HL-60 (cell line): ENCODE results near the gene OSBPL10.
"Not testable (repeated sequence)": the region's sequence is repeated elsewhere in the genome, so short reads cannot be mapped to it uniquely, and the experiment has no call there.

Experiments
- DNase-seq, 2 experiments: peaks; one replicate each; pipeline ENCODE4 v3.0.0-alpha.2; 2010 to 2020; ENCODE audit warnings: low read depth in 1 of 2, low spot score in 1 of 2
- H3K27ac ChIP-seq: fragments of 250-450 bp; sonication (Bioruptor Pico); replicated peaks from 2 replicates; pipeline ENCODE4 v1.5.1; 2020; ENCODE audit warnings: mild to moderate bottlenecking, moderate library complexity
- H3K27me3 ChIP-seq: fragments of 250-450 bp; sonication (Bioruptor Pico); 2 replicates; pipeline ENCODE4 v1.5.1; 2021; ENCODE audit warnings: mild to moderate bottlenecking, moderate library complexity; ENCODE audit not compliant: insufficient read depth, poor library complexity, severe bottlenecking
- H3K4me3 ChIP-seq: replicated peaks from 2 replicates; pipeline ENCODE4 v1.5.1; 2011; ENCODE audit warnings: mild to moderate bottlenecking, control low read depth, low read length; ENCODE audit not compliant: insufficient read depth
- GABPA ChIP-seq: IDR thresholded peaks from 2 replicates; pipeline ENCODE4 v1.6.1; 2012; ENCODE audit warnings: low read depth
- POLR2AphosphoS5 ChIP-seq: IDR thresholded peaks from 2 replicates; pipeline ENCODE4 v1.6.1; 2012; ENCODE audit warnings: low read depth
- REST ChIP-seq: IDR thresholded peaks from 2 replicates; pipeline ENCODE4 v1.6.1; 2012; ENCODE audit warnings: low read depth; ENCODE audit not compliant: insufficient replicate concordance
- SPI1 ChIP-seq: IDR thresholded peaks from 2 replicates; pipeline ENCODE4 v1.6.1; 2012; ENCODE audit warnings: low read depth, mild to moderate bottlenecking, borderline replicate concordance
- TF ChIP-seq, protein P1 (sequence below): IDR thresholded peaks from one replicate; pipeline ENCODE4 v1.5.1; 2011; ENCODE audit warnings: low read length, control low read depth, inconsistent platforms; ENCODE audit not compliant: insufficient read depth

Gene OSBPL10

GRCh38 chr3:31868236-31868635 is 112.8 kb downstream of the OSBPL10 start:
- TF ChIP-seq, protein P1, sequence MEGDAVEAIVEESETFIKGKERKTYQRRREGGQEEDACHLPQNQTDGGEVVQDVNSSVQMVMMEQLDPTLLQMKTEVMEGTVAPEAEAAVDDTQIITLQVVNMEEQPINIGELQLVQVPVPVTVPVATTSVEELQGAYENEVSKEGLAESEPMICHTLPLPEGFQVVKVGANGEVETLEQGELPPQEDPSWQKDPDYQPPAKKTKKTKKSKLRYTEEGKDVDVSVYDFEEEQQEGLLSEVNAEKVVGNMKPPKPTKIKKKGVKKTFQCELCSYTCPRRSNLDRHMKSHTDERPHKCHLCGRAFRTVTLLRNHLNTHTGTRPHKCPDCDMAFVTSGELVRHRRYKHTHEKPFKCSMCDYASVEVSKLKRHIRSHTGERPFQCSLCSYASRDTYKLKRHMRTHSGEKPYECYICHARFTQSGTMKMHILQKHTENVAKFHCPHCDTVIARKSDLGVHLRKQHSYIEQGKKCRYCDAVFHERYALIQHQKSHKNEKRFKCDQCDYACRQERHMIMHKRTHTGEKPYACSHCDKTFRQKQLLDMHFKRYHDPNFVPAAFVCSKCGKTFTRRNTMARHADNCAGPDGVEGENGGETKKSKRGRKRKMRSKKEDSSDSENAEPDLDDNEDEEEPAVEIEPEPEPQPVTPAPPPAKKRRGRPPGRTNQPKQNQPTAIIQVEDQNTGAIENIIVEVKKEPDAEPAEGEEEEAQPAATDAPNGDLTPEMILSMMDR, result no peak
- TF ChIP-seq REST (no peak), SPI1 (no peak), POLR2AphosphoS5 (no peak), GABPA (no peak)
- H3K27ac ChIP-seq, result no peak overlapping the region

DNA sequence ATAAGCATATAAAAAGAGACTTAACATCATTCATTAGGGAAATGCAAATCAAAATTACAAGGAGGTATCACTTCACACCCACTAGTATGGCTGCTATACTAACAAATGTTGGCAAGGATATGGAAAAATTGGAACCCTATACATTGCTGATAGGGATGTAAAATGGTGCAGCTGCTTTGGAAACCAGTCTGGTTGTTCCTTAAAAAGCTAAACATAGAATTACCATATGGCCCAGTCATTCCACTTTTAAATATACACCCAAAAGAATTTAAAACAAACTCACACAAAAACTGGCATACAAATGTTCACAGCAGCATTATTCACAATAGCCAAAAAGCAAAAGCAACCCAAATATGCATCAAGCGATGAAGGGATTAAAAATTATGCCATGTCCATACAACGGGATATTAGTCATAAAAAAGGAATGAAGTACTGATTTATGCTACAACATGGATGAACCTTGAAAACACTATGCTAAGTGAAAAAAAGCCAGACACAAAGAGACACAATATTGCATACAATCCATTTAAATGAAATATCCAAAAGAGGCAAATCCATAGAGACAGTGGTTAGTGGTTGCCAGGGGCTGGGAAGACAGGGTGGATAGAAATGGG is 118.3 kb downstream of the OSBPL10 start:
- Histone ChIP-seq H3K27ac (no peak overlapping the region), H3K27me3 (no peaks in the 10 kb centered on the region), H3K4me3 (no peak overlapping the region)
- no peak for TF ChIP-seq GABPA
- no peak for TF ChIP-seq SPI1
- no peak for DNase-seq

More at GRCh38 chr3:31868236-31868635, 112.8 kb downstream of the OSBPL10 start:
- Histone ChIP-seq H3K27me3 (no peaks in the 10 kb centered on the region), H3K4me3 (no peak overlapping the region)
- DNase-seq, result no peak

GRCh38 chr3:31861826-31862225 is 119.2 kb downstream of the OSBPL10 start:
- no peak for DNase-seq
- TF ChIP-seq GABPA (no peak), SPI1 (no peak), POLR2AphosphoS5 (no peak), REST (no peak)
- TF ChIP-seq, protein P1, result no peak
- Histone ChIP-seq H3K27me3 (no peaks in the 10 kb centered on the region), H3K27ac (no peak overlapping the region), H3K4me3 (no peak overlapping the region)

GRCh38 chr3:31860642-31861041 is 120.4 kb downstream of the OSBPL10 start:
- not testable (repeated sequence) for H3K27me3 ChIP-seq, H3K27ac ChIP-seq, DNase-seq, H3K4me3 ChIP-seq

- Histone ChIP-seq H3K27ac (no peak overlapping the region), H3K27me3 (no peaks in the 10 kb centered on the region), H3K4me3 (no peak overlapping the region)
- TF ChIP-seq POLR2AphosphoS5, result no peak
- TF ChIP-seq REST, result no peak
- TF ChIP-seq, protein P1, result no peak
- TF ChIP-seq SPI1, result no peak
- no peak for TF ChIP-seq GABPA
- DNase-seq, result no peak
Observed at GRCh38 chr3:31859245-31859644, 121.8 kb downstream of the OSBPL10 start.
